ENCODE results near the gene WWC1. TPM values are rescaled to one million over a fixed set of nuclear protein-coding genes. Genes with fewer than 3 reads are reported as not detected.

Gene WWC1
- total and polyA plus RNA-seq, 4 donors: 12.9 to 47.1 (median 29.4) TPM

DNA sequence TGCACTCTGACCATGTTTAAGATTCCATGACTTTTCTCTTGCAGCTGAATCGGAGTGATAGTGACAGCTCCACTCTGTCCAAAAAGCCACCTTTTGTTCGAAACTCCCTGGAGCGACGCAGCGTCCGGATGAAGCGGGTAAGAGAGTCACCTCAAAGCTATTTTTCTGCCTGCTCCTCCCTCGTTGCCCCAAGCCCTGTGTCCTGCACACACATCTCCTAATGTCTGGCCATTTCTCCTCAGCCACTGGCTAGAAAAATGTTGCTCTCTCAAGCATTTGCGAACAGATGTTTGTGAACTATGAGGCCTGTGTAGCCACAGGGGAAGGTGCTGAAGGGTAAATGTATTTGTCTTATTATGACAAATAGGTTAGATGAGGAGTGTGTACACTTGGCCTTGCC, 169.2 kb downstream of the WWC1 start:
- H3K27ac ChIP-seq (ENCODE audit: low read depth, low read length): no peak overlapping the region
- 95% methylated on average over 8 of the region's 9 CpGs for WGBS (ENCODE audit: insufficient coverage)

DNA sequence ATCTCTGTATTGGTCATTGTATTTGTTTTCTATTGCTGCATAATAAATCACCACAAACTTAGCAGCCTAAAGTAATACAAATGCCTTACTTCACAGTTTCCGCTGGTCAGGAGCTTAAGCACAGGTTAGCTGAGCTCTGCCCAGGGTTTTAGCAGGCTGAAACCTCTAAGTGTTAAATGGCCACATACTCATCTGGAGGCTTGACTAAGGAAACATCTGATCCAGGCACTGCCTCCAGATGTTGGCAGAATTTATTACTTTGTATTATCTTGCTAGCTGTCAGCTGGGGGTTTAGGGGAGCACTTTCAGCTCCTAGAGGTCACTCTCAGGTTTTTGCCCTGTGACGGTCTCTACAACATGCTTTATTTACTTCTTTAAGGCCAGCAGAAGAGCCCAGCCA, 171.6 kb downstream of the WWC1 start:
- no peak for DNase-seq (ENCODE audit: low read depth in 4 of 6, low spot score in 6 of 6)
- no peak overlapping the region for H3K27ac ChIP-seq (ENCODE audit: low read depth, low read length)
- peaks cover 33% of the 10 kb centered on the region for H3K36me3 ChIP-seq (ENCODE audit: control insufficient read depth, insufficient read depth, low read length)
- H3K4me1 ChIP-seq (ENCODE audit: control insufficient read depth, insufficient read depth, low read length): peaks cover under 1% of the 10 kb centered on the region
- WGBS (ENCODE audit: insufficient coverage): 100% methylated on average over 1 of the region's 2 CpGs
- H3K9me3 ChIP-seq (ENCODE audit: control insufficient read depth, insufficient read depth, low read length): no peaks in the 10 kb centered on the region
- no peaks in the 10 kb centered on the region for H3K27me3 ChIP-seq (ENCODE audit: control insufficient read depth, insufficient read depth, low read length)
- no peak overlapping the region for H3K4me3 ChIP-seq (ENCODE audit: low read depth, low read length)

More for the DNA sequence above, 169.2 kb downstream of the WWC1 start:
- no peaks in the 10 kb centered on the region for H3K27me3 ChIP-seq (ENCODE audit: control insufficient read depth, insufficient read depth, low read length)
- H3K36me3 ChIP-seq (ENCODE audit: control insufficient read depth, insufficient read depth, low read length): peaks cover 45% of the 10 kb centered on the region
- H3K4me3 ChIP-seq (ENCODE audit: low read depth, low read length): no peak overlapping the region
- H3K4me1 ChIP-seq (ENCODE audit: control insufficient read depth, insufficient read depth, low read length): no peaks in the 10 kb centered on the region
- DNase-seq (ENCODE audit: low read depth in 4 of 6, low spot score in 6 of 6): no peak
- H3K9me3 ChIP-seq (ENCODE audit: control insufficient read depth, insufficient read depth, low read length): peaks cover 2% of the 10 kb centered on the region

DNA sequence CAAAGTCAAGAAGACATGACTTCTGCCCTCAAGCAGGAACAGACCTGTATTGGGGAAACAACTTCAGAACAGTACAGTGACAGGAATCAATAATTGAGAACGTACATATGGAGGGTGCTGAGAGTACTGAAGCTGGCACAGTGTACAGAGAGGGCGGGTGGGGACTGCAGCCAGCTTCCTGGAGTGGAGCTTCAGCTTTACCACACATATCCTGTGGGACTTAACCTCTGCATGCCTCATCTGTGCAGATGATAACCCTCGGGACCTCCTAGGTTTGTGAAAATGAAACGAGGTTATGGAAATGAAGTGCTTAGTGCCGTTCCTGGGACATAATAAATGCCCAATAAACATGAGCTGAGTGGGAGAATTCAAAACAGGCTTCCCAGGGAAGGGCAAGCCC, 172.8 kb downstream of the WWC1 start:
- H3K36me3 ChIP-seq (ENCODE audit: control insufficient read depth, insufficient read depth, low read length): peaks cover 33% of the 10 kb centered on the region
- H3K4me1 ChIP-seq (ENCODE audit: control insufficient read depth, insufficient read depth, low read length): peaks cover 3% of the 10 kb centered on the region
- no peaks in the 10 kb centered on the region for H3K27me3 ChIP-seq (ENCODE audit: control insufficient read depth, insufficient read depth, low read length)
- H3K27ac ChIP-seq (ENCODE audit: low read depth, low read length): no peak overlapping the region
- no peaks in the 10 kb centered on the region for H3K9me3 ChIP-seq (ENCODE audit: control insufficient read depth, insufficient read depth, low read length)
- DNase-seq (ENCODE audit: low read depth in 4 of 6, low spot score in 6 of 6): no peak
- WGBS (ENCODE audit: insufficient coverage): 63% methylated on average over 3 of the region's 5 CpGs
- H3K4me3 ChIP-seq (ENCODE audit: low read depth, low read length): no peak overlapping the region

DNA sequence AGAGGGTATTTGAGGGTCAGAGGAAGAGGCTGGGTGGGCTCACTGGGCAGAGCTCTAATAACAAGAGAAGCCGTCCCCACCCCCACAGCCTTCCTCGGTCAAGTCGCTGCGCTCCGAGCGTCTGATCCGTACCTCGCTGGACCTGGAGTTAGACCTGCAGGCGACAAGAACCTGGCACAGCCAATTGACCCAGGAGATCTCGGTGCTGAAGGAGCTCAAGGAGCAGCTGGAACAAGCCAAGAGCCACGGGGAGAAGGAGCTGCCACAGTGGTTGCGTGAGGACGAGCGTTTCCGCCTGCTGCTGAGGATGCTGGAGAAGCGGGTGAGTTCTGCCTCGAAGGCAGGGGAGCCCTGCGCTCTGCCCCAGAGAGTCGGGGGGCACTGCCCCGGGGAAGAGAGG, 173.2 kb downstream of the WWC1 start:
- H3K27me3 ChIP-seq (ENCODE audit: control insufficient read depth, insufficient read depth, low read length): no peaks in the 10 kb centered on the region
- 97% methylated on average over 17 of the region's 20 CpGs for WGBS (ENCODE audit: insufficient coverage)
- peaks cover 3% of the 10 kb centered on the region for H3K4me1 ChIP-seq (ENCODE audit: control insufficient read depth, insufficient read depth, low read length)
- H3K36me3 ChIP-seq (ENCODE audit: control insufficient read depth, insufficient read depth, low read length): peaks cover 33% of the 10 kb centered on the region
- H3K4me3 ChIP-seq (ENCODE audit: low read depth, low read length): no peak overlapping the region
- H3K9me3 ChIP-seq (ENCODE audit: control insufficient read depth, insufficient read depth, low read length): no peaks in the 10 kb centered on the region
- H3K27ac ChIP-seq (ENCODE audit: low read depth, low read length): no peak overlapping the region
- no peak for DNase-seq (ENCODE audit: low read depth in 4 of 6, low spot score in 6 of 6)

DNA sequence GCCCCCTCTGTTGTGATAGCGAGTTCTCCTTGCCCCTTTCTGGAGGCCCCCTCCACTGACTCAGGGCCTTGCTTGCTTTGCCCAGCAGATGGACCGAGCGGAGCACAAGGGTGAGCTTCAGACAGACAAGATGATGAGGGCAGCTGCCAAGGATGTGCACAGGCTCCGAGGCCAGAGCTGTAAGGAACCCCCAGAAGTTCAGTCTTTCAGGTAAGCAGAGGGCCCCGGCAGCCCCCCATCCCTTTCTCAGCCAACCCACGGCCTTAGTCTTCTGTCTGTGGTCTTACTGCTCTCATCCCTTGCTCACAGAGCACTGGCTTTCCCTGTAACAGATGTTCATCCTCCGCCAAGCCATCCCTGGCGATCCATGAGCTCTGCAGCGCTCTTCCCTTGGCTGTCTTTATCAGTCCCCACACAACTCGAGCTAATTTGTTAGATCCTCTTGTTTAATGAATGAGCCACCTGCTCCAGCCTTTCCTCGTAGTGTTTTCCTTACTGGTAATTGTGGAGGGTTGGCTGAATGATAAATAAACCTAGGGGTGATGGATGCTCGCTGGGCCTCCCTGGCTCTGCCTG, 176.4 kb downstream of the WWC1 start:
- Histone ChIP-seq H3K4me3 (ENCODE audit: low read depth, low read length) (no peak overlapping the region), H3K27me3 (ENCODE audit: control insufficient read depth, insufficient read depth, low read length) (no peaks in the 10 kb centered on the region), H3K4me1 (ENCODE audit: control insufficient read depth, insufficient read depth, low read length) (peaks cover 3% of the 10 kb centered on the region), H3K36me3 (ENCODE audit: control insufficient read depth, insufficient read depth, low read length) (peaks cover 22% of the 10 kb centered on the region), H3K9me3 (ENCODE audit: control insufficient read depth, insufficient read depth, low read length) (no peaks in the 10 kb centered on the region), H3K27ac (ENCODE audit: low read depth, low read length) (no peak overlapping the region)
- DNase-seq (ENCODE audit: low read depth in 4 of 6, low spot score in 6 of 6): peak in 3 of 6 donors; percentile 35 to 87 (median 39)
- WGBS (ENCODE audit: insufficient coverage): 59% methylated on average over 10 of the region's 12 CpGs

DNA sequence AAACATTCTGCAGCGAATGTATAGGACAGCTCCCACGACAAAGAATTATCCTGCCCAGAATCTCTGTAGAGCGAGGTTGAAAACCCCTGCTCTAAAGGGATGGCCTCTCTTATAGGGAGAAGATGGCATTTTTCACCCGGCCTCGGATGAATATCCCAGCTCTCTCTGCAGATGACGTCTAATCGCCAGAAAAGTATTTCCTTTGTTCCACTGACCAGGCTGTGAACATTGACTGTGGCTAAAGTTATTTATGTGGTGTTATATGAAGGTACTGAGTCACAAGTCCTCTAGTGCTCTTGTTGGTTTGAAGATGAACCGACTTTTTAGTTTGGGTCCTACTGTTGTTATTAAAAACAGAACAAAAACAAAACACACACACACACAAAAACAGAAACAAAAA, 177.4 kb downstream of the WWC1 start:
- no peak overlapping the region for H3K27ac ChIP-seq (ENCODE audit: low read depth, low read length)
- WGBS (ENCODE audit: insufficient coverage): 76% methylated on average over 5 of the region's 8 CpGs

DNA sequence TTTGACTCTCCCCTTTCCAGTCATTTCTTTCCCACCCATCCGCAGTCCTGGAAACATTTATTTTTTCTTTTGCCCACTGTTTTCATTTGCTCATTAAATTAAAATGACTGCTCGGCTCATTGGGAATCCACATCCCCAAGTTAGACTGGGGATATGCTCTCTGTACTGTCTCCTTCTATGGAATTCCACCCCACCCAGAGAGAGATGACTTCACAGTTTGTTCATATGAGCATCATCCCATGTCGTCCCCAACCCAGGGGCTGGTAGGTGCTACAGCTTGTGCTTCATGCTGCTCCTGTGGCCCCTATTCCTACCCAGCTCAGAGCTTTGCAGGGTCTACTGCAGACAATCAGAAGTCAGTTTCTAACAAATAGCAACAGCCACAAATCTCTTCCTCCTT, 178.4 kb downstream of the WWC1 start:
- DNase-seq (ENCODE audit: low read depth in 4 of 6, low spot score in 6 of 6): no peak
- WGBS (ENCODE audit: insufficient coverage): 95% methylated on average over 3 of the region's 3 CpGs

More for the DNA sequence above, 177.4 kb downstream of the WWC1 start:
- peaks cover 22% of the 10 kb centered on the region for H3K36me3 ChIP-seq (ENCODE audit: control insufficient read depth, insufficient read depth, low read length)
- H3K4me3 ChIP-seq (ENCODE audit: low read depth, low read length): no peak overlapping the region
- no peaks in the 10 kb centered on the region for H3K27me3 ChIP-seq (ENCODE audit: control insufficient read depth, insufficient read depth, low read length)
- DNase-seq (ENCODE audit: low read depth in 4 of 6, low spot score in 6 of 6): no peak
- no peaks in the 10 kb centered on the region for H3K9me3 ChIP-seq (ENCODE audit: control insufficient read depth, insufficient read depth, low read length)
- peaks cover 3% of the 10 kb centered on the region for H3K4me1 ChIP-seq (ENCODE audit: control insufficient read depth, insufficient read depth, low read length)

DNA sequence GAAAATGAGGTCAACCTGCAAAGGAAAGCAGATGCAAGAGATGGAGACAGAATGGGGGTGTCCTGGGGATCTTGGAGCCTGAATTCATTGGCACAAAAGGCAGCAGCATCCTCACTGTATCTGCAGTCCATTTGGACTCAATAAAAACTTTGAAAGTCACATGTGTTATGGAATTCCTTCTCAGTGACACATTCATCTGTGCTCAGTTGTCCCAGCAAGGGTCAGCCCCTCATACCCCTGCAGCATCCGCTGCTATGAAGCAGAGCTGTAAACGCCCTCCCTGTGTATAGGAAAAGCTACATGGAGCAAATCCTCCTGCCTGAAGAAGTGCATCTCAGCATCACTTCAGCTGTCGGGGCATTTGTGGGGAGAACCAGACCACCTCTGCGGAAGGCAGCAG, 180.3 kb downstream of the WWC1 start:
- H3K27ac ChIP-seq (ENCODE audit: low read depth, low read length): no peak overlapping the region
- H3K9me3 ChIP-seq (ENCODE audit: control insufficient read depth, insufficient read depth, low read length): no peaks in the 10 kb centered on the region
- peaks cover 3% of the 10 kb centered on the region for H3K4me1 ChIP-seq (ENCODE audit: control insufficient read depth, insufficient read depth, low read length)
- no peak overlapping the region for H3K4me3 ChIP-seq (ENCODE audit: low read depth, low read length)
- H3K27me3 ChIP-seq (ENCODE audit: control insufficient read depth, insufficient read depth, low read length): no peaks in the 10 kb centered on the region
- WGBS (ENCODE audit: insufficient coverage): 94% methylated on average over 2 of the region's 4 CpGs
- peaks cover 11% of the 10 kb centered on the region for H3K36me3 ChIP-seq (ENCODE audit: control insufficient read depth, insufficient read depth, low read length)
- DNase-seq (ENCODE audit: low read depth in 4 of 6, low spot score in 6 of 6): no peak

More for the DNA sequence above, 178.4 kb downstream of the WWC1 start:
- Histone ChIP-seq H3K27me3 (ENCODE audit: control insufficient read depth, insufficient read depth, low read length) (no peaks in the 10 kb centered on the region), H3K9me3 (ENCODE audit: control insufficient read depth, insufficient read depth, low read length) (no peaks in the 10 kb centered on the region), H3K4me3 (ENCODE audit: low read depth, low read length) (no peak overlapping the region), H3K4me1 (ENCODE audit: control insufficient read depth, insufficient read depth, low read length) (peaks cover 3% of the 10 kb centered on the region), H3K36me3 (ENCODE audit: control insufficient read depth, insufficient read depth, low read length) (peaks cover 18% of the 10 kb centered on the region), H3K27ac (ENCODE audit: low read depth, low read length) (no peak overlapping the region)

DNA sequence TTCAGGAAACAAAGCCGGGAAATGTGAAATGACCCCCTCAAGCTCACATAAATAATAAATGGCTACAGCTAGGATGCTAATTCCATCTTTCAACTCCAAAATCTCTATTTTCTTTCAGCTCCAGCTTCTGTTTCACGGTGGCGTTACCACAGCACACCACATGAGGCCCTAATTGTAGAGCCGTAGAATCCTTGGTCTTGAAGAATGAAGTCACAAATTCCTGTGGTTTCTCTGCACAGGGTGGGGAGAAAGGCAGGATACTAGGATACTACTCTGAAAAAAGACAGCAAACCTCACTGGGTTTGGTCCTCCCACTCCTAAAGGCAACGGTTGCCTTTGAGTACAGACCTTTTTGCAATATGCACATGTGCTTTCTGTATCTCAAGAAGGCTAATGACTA, 180.9 kb downstream of the WWC1 start:
- no peak overlapping the region for H3K27ac ChIP-seq (ENCODE audit: low read depth, low read length)
- H3K4me1 ChIP-seq (ENCODE audit: control insufficient read depth, insufficient read depth, low read length): peaks cover 3% of the 10 kb centered on the region
- 85% methylated on average over 1 of the region's 5 CpGs for WGBS (ENCODE audit: insufficient coverage)
- peak in 1 of 6 donors; percentile 6 for DNase-seq (ENCODE audit: low read depth in 4 of 6, low spot score in 6 of 6)
- H3K4me3 ChIP-seq (ENCODE audit: low read depth, low read length): no peak overlapping the region
- peaks cover 11% of the 10 kb centered on the region for H3K36me3 ChIP-seq (ENCODE audit: control insufficient read depth, insufficient read depth, low read length)
- H3K27me3 ChIP-seq (ENCODE audit: control insufficient read depth, insufficient read depth, low read length): no peaks in the 10 kb centered on the region
- no peaks in the 10 kb centered on the region for H3K9me3 ChIP-seq (ENCODE audit: control insufficient read depth, insufficient read depth, low read length)

DNA sequence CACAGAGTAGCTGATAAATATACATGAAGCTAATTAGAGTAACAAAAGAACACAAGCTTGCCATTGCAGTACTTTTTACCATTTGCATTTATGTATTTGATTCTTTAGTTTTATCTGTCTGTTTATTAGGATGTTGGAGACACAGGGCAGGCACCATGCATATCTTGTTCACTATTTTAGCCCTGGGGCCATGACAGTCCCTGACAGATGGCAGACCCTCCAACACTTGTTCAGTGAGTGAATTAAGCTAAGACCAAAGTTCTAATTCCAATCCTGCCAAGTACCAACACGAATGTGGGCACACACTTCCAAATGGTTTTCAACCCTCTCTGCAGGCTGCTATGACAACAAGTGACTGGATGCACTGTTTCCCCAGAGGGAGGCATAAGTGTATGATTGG, 182.9 kb downstream of the WWC1 start:
- no peaks in the 10 kb centered on the region for H3K9me3 ChIP-seq (ENCODE audit: control insufficient read depth, insufficient read depth, low read length)
- no peaks in the 10 kb centered on the region for H3K27me3 ChIP-seq (ENCODE audit: control insufficient read depth, insufficient read depth, low read length)
- peaks cover 7% of the 10 kb centered on the region for H3K36me3 ChIP-seq (ENCODE audit: control insufficient read depth, insufficient read depth, low read length)
- peak in 1 of 6 donors; percentile 55 for DNase-seq (ENCODE audit: low read depth in 4 of 6, low spot score in 6 of 6)
- no peaks in the 10 kb centered on the region for H3K4me1 ChIP-seq (ENCODE audit: control insufficient read depth, insufficient read depth, low read length)
- H3K4me3 ChIP-seq (ENCODE audit: low read depth, low read length): no peak overlapping the region
- no peak overlapping the region for H3K27ac ChIP-seq (ENCODE audit: low read depth, low read length)
- WGBS (ENCODE audit: insufficient coverage): no CpG with 5 or more reads among the region's 1 CpG

Data from spinal cord (tissue), 10 donors.